HG03139 (cell line): ENCODE results near the gene NEMP2.
A peak's percentile ranks its signal among the peaks of the same experiment; 100 is the strongest.

Source experiments
- ATAC-seq: cut with Tn5 transposase; IDR thresholded peaks from one replicate; pipeline ENCODE4 v1.9.1; 2021; ENCODE audit not compliant: unreplicated experiment

The NEMP2 gene

DNA sequence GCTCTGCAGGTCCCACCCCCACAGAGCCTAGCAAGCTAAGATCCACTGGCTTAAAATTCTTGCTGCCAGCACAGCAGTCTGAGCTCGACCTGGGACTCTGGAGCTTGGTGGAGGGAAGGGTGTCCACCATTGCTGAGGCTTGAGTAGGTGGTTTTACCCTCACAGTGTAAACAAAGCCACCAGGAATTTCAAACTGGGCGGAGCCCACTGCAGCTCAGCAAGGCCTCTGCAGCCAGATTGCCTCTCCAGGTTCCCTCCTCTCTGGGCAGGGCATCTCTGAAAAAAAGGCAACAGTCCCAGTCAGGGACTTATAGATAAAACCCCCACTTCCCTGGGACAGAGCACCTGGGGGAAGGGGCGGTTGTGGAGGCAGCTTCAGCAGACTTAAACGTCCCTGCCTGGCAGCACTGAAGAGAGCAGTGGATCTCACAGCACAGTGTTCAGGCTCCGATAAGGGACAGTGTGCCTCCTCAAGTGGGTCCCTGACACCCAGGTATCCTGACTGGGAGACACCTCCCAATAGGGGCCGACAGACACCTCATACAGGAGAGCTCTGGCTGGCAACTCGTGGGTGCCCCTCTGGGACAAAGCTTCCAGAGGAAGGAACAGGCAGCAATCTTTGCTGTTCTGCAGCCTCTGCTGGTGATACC is 20.0 kb upstream of the NEMP2 start:
- no peak for ATAC-seq

GRCh38 chr2:190553254-190553653 is 18.7 kb upstream of the NEMP2 start:
- ATAC-seq = no peak

GRCh38 chr2:190551928-190552327 is 17.4 kb upstream of the NEMP2 start:
- no peak for ATAC-seq

DNA sequence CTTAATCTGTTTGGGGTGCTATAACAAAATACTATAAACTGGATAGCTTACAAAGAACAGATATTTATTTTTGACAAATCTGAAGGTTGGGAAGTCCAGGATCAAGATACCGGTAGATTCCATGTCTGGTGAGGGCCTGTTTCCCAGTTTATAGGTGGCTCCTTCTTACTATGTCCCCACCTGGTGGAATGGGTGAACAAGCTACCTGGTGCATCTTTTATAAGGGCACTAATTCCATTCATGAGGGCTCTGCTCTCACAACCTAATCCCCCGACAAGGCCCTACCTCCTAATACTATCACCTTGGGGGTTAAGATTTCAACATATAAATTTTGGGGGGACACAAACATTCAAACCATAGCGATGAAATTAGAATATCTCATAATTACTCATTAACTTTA is 15.6 kb upstream of the NEMP2 start:
- no peak for ATAC-seq

- ATAC-seq = no peak
Observed at GRCh38 chr2:190547886-190548285, 13.4 kb upstream of the NEMP2 start.

DNA sequence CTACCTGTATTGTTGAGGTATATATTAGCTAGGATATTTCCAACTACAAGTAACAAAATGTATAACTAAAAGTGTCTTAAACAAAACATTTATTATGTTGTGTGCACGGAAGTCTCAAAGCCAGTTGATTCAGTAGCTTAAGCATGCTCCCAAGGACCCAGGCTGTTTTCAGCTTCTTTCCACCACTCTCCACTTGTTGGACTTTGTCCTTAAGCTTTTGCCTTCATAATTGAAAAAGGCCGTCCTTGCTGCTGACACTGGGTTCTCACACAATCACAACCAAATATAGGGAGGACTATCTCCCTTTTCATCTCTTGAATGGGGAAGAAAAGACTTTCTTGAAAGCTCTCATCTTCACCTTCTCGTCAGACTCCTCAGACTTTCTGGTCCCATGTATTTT is 12.2 kb upstream of the NEMP2 start:
- ATAC-seq = no peak

DNA sequence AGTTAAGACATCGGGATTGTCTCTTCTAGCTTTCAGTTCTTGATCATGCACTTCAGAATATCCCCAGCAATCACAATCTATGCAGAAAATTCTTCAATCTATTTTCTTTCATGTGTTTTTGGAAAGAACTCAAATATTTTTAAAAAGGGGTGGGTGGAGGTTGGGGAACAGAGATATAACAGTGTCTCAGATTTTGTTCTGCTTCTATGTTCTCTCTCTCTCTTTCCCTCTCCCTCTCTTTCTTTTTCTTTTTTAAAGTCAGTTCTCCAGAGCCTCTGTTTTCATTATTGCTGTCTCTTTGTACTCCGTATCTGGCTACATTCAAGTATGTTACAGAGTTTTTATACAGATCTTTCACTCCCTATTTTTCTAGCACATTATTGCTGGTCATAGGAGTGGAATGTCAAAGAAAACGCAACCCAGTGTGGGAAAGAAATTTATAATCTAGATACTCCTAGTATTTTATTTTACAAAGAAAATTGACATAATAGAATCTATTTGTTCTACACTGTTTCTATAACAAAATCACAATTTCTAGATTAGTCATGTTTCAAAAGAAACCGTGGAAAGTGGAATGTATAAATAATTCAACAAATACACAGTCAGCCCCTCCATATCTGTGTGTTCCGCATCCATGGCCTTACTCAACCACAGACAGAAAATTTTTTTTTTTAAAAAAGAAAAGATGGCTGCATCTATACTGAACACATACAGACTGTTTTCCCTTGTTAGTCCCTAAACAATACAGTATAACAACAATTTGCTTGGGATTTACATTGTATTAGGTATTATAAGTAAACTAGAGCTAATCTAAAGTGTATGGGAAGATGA is 11.2 kb upstream of the NEMP2 start:
- no peak for ATAC-seq

DNA sequence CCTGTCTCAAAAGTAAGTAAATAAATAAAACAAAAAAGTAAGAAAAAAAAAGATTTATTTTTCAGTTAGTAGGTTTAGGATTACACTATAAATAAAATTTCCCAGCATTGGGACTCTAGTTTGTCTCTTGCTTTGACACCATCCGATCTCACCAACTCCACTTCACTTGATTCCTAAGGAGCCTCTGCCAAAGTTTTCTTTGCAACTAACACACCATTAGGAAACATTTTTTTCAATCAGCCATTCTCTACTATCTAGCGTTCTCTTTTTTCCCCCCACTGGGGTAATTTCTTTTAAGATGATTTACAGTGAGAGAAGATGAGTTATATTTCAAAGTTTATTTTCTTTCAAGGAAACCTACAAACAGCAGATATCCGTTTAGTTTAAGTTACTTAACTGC is 10.6 kb upstream of the NEMP2 start:
- no peak for ATAC-seq

DNA sequence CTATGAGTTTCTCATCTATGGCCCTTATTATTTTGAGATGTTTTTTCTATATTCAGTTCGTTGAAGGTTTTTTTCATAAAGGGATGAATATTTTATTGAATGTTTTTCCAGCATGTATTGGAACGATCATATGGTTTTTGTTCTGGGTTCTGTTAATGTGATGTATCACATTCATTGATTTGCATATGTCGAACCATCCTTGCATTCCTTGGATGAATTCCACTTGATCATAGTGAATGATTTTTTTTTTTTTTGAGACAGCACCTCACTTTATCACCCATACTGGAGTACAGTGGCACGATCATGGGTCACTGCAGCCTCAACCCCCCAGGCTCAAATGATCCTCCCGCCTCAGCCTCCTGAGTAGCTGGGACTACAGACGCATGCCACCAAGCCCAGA is 5.5 kb upstream of the NEMP2 start:
- ATAC-seq = no peak

DNA sequence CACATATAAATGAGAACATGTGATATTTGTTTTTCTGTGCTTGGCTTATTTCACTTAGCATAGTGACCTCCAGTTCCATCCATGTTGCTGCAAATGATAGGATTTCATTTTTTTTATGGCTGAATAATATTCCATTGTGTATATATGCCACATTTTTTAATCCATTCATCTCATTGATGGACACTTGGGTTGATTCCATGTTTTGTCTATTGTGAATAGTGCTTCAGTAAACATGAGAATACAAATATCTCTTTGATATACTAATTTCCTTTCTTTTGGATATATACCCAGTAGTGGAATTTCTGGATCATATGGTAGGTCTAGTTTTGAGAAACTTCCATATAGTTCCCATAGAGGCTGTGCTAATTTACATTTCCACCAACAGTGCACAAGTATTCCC is 3.7 kb upstream of the NEMP2 start:
- ATAC-seq = no peak

- no peak for ATAC-seq
Observed at GRCh38 chr2:190537765-190538164, 3.2 kb upstream of the NEMP2 start.

DNA sequence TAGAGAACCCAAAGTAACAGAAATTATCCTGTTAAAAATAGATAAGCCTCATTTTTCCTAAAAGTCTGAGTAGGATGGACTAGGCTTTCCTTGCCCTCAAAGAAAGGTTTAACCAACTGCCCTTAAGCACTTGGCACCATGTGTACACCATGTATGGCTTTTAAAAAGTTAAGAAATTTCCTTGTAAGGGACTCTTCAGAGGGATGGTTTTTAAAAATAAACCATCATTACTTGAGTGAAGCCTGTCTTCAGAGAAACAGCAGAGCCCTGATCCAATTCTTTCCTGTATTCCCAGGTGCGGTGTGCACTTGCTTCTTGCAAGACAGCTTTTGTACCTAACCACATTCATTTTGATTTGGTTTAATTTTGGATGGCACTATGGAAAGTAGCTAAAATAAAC is 1.1 kb upstream of the NEMP2 start:
- no peak for ATAC-seq

DNA sequence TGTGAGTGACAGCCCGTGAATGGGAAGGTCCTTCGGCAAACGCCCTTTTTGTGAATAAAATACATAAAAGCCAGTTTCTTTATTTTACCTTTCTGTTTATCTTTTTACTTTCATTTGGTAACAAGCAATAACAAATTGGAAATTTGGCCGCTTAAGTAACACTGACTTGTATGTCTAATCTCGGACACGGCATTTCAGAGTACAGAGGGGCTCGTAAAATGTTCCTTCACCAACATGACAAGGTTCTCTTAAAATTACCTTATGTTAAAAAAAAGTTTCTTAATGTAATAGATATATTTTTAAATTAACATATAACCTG is 558 bp upstream of the NEMP2 start:
- ATAC-seq = no peak

DNA sequence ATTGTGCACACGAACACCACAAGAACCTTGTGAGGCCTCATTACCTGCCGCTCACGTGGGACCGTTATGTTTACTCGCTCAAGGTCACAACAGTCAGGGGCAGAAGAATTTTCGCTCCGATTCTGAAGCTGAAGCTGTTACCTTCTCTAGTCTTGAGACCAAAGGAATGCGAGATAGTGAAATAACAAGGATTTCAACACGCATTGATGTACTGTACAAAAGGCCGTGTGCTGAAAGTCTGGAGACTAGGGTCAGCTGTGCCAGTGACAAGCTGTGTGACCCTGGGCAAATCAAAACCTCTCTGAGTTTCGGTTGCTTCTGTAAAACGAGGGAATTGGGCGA is 583 bp downstream of the NEMP2 start:
- ATAC-seq = peak; percentile 10

GRCh38 chr2:190533175-190533967 is 1.2 kb downstream of the NEMP2 start:
- no peak for ATAC-seq

- no peak for ATAC-seq
Observed at GRCh38 chr2:190532581-190532980, 1.9 kb downstream of the NEMP2 start.

DNA sequence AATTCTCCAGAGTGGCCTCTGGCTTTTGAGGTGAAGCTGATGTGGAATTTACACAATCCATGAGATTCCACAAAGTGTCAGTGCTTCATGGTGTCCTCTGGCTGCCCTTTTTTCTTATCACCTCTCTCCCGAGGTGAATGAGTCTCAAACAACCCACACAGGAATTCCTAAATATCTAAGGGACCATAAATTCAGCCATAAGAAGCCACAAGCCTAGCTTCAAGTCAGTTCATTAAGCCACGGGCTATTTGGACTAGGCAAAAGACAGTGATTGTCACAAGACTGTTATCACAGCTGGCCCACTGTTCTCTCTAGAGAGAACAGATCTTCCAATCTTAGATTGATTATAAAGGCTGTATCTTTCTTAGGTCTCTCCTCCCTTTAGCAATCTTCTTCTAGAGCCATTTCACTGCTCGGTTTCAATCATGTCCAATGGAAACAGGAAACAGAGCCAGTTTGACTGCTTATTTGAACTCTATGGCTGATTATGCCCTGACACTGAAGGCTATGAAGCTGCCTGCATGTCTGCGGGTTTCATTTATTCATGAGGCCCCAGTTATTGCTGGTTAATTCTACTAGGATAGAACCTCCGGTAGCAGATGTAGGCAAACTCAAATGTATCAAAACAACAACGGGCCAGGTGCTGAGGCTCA is 4.1 kb downstream of the NEMP2 start:
- no peak for ATAC-seq

DNA sequence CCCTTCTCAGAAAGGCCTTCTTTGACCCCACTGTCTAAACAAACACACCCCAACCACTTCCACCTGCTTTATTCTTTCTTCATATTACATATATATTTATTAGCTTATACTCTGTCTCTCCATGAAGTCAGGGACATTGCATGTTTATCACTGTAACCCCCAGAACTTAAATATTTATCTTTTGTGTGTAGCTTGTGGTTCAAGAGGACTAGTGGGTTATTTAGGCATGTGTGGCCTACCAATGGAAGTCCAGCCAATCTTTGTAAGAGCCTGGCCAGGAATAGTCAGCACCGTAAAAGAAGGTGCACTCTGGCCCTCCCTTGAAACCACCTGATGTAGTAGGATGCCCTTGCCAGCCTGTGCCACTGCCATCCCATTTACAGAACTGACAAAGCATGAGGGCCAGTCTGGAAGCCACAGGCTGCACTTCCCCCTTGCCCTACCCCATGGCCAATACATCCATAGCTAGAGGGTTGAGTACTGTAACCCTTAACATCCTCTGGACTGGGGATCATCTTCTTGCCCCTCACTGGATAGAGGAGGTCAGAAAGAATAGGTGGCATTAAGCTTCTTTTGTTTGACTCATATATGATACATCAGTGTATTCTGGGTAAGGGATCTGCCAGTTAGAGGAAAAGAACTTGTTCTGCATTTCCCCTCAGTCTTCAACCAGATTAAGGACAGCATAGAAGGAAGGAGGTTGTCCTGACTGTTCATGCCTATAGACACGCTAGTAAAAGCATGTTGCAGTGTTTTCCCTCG is 4.9 kb downstream of the NEMP2 start:
- ATAC-seq = no peak

DNA sequence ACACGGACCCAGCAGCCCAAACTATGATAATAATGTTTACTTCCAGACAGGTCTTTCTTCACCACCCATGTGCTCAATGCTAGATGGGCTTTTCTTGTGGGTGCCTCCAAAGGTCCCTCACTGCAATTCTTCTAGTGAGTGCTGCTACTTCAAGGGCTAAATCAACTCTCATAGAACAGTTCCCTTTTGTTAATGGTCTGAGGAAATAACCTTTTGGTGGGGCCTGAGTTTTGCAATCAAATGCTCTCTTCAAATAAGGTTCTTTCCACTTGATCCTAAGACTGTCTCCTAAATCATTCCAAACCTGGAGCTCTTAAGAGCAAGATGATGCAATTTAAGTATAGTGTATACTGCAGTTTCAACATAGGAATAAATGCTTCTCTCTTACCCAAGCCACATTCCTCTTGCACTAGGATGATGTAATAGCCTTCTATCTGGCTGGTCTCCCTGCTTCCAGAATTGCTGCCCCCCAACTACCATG is 6.0 kb downstream of the NEMP2 start:
- no peak for ATAC-seq

- no peak for ATAC-seq
Observed at GRCh38 chr2:190527918-190528317, 6.6 kb downstream of the NEMP2 start.

DNA sequence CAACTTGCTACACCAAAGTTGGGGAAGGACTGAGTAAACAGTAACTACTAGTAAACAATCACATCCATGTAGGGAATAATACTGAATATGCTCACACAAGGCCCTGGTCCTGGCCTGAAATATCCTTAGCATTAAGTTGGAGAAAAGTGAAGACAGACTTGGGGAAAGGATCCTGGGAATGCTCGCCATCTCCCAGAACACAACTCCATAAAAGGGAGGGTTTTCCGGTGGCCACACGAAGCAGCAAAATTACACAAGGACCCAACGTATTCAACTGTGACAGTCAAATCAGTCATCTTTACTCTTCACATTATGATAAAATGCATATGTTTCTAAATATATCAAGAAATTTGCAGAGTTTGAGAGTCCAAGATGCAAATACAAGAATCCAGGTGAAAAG is 7.3 kb downstream of the NEMP2 start:
- no peak for ATAC-seq
